H9 (cell line): ENCODE measurements around the gene LINS1. TPM values are rescaled to one million over a fixed set of nuclear protein-coding genes. Genes with fewer than 3 reads are reported as not detected.

Source experiments
- DNase-seq: peaks from one replicate; pipeline ENCODE4 v3.0.0-alpha.2; 2017
- H2AFZ ChIP-seq: one replicate; pipeline ENCODE4 v1.6.1; 2013; ENCODE audit warnings: mild to moderate bottlenecking, low read length, control low read depth, moderate library complexity
- H2AK5ac ChIP-seq: 2 replicates; pipeline ENCODE4 v1.6.1; 2013; ENCODE audit warnings: low read length, control low read depth, mixed read lengths; ENCODE audit not compliant: insufficient read length
- H2BK120ac ChIP-seq: one replicate; pipeline ENCODE4 v1.6.1; 2013; ENCODE audit warnings: low read depth, mild to moderate bottlenecking, low read length, control low read depth, inconsistent platforms; ENCODE audit not compliant: poor library complexity, severe bottlenecking
- H2BK12ac ChIP-seq: 2 replicates; pipeline ENCODE4 v1.6.1; 2013; ENCODE audit warnings: low read length, control low read depth, mixed read lengths, low read depth; ENCODE audit not compliant: insufficient read length
- H2BK15ac ChIP-seq: 2 replicates; pipeline ENCODE4 v1.6.1; 2013; ENCODE audit warnings: low read depth, low read length, control low read depth
- H2BK20ac ChIP-seq: one replicate; pipeline ENCODE4 v1.6.1; 2013; ENCODE audit warnings: low read depth, mild to moderate bottlenecking, low read length, control low read depth, inconsistent platforms; ENCODE audit not compliant: poor library complexity, severe bottlenecking
- H2BK5ac ChIP-seq: 2 replicates; pipeline ENCODE4 v1.6.1; 2013; ENCODE audit warnings: low read length, control low read depth, mixed read lengths; ENCODE audit not compliant: insufficient read length
- H3K14ac ChIP-seq: 2 replicates; pipeline ENCODE4 v1.6.1; 2013; ENCODE audit warnings: low read length, control low read depth; ENCODE audit not compliant: insufficient read depth
- H3K18ac ChIP-seq: 2 replicates; pipeline ENCODE4 v1.6.1; 2013; ENCODE audit warnings: low read depth, mild to moderate bottlenecking, mixed read lengths, low read length, control low read depth; ENCODE audit not compliant: insufficient read length
- H3K23ac ChIP-seq: 2 replicates; pipeline ENCODE4 v1.6.1; 2013; ENCODE audit warnings: low read length, control low read depth, mixed read lengths, low read depth; ENCODE audit not compliant: insufficient read length
- H3K23me2 ChIP-seq: 2 replicates; pipeline ENCODE4 v1.6.1; 2013; ENCODE audit warnings: low read depth, mild to moderate bottlenecking, mixed read lengths, low read length, control low read depth; ENCODE audit not compliant: insufficient read length, poor library complexity, severe bottlenecking
- H3K27ac ChIP-seq: 2 replicates; pipeline ENCODE4 v1.5.1; 2013; ENCODE audit warnings: low read length, control low read depth, mixed read lengths, low read depth; ENCODE audit not compliant: insufficient read length
- H3K27me3 ChIP-seq: 2 replicates; pipeline ENCODE4 v1.6.1; 2013; ENCODE audit warnings: low read length, control low read depth, inconsistent platforms; ENCODE audit not compliant: insufficient read depth
- H3K4ac ChIP-seq: 2 replicates; pipeline ENCODE4 v1.6.1; 2013; ENCODE audit warnings: low read depth, mild to moderate bottlenecking, control low read depth, inconsistent platforms, low read length, moderate library complexity
- H3K4me1 ChIP-seq: 2 replicates; pipeline ENCODE4 v1.6.1; 2013; ENCODE audit warnings: low read length, control low read depth, inconsistent platforms; ENCODE audit not compliant: insufficient read depth
- H3K4me2 ChIP-seq: 2 replicates; pipeline ENCODE4 v1.6.1; 2013; ENCODE audit warnings: low read length, control low read depth, mixed read lengths; ENCODE audit not compliant: insufficient read length, insufficient read depth
- H3K56ac ChIP-seq: 2 replicates; pipeline ENCODE4 v1.6.1; 2013; ENCODE audit warnings: low read depth, mild to moderate bottlenecking, mixed read lengths, low read length, control low read depth; ENCODE audit not compliant: insufficient read length
- H3K79me1 ChIP-seq: 2 replicates; pipeline ENCODE4 v1.6.1; 2013; ENCODE audit warnings: low read depth, mild to moderate bottlenecking, moderate library complexity, low read length, control low read depth, inconsistent platforms; ENCODE audit not compliant: insufficient read depth, poor library complexity, severe bottlenecking
- H3K79me2 ChIP-seq: 2 replicates; pipeline ENCODE4 v1.6.1; 2013; ENCODE audit warnings: low read length, control low read depth, inconsistent platforms; ENCODE audit not compliant: insufficient read depth
- H3K9ac ChIP-seq: 2 replicates; pipeline ENCODE4 v1.6.1; 2013; ENCODE audit warnings: low read length, control low read depth, mixed read lengths; ENCODE audit not compliant: insufficient read length; ENCODE audit errors: extremely low read depth
- H3K9me3 ChIP-seq: one replicate; pipeline ENCODE4 v1.6.1; 2013; ENCODE audit warnings: low read depth, low read length, inconsistent platforms; ENCODE audit not compliant: control insufficient read depth
- H3T11ph ChIP-seq: one replicate; pipeline ENCODE4 v1.6.1; 2013; ENCODE audit warnings: mild to moderate bottlenecking, low read length, control low read depth, inconsistent platforms
- H4K20me1 ChIP-seq: one replicate; pipeline ENCODE4 v1.6.1; 2013; ENCODE audit not compliant: control insufficient read depth, insufficient read length, insufficient read depth
- H4K5ac ChIP-seq: 2 replicates; pipeline ENCODE4 v1.6.1; 2013; ENCODE audit warnings: low read depth, mild to moderate bottlenecking, mixed read lengths, low read length, control low read depth; ENCODE audit not compliant: insufficient read length
- H4K8ac ChIP-seq: replicated peaks from 2 replicates; pipeline ENCODE4 v1.6.1; 2013; ENCODE audit warnings: low read length, control low read depth, mixed read lengths, low read depth; ENCODE audit not compliant: insufficient read length
- H4K91ac ChIP-seq: 2 replicates; pipeline ENCODE4 v1.6.1; 2013; ENCODE audit warnings: low read depth, mild to moderate bottlenecking, moderate library complexity, mixed read lengths, low read length, control low read depth; ENCODE audit not compliant: insufficient read length
- H3K27ac Mint-ChIP-seq, 3 experiments: 2 replicates in 2 of 3; 3 replicates in 1 of 3; pipeline ENCODE4 v1.8.0; 2020 to 2021; ENCODE audit warnings: mixed read lengths in 3 of 3, mild to moderate bottlenecking in 1 of 3, moderate library complexity in 1 of 3
- H3K27me3 Mint-ChIP-seq: 2 replicates; pipeline ENCODE4 v1.8.0; 2021; ENCODE audit warnings: low read depth, mild to moderate bottlenecking, moderate library complexity, mixed read lengths
- H3K36me3 Mint-ChIP-seq, 3 experiments: 2 replicates in 2 of 3; 3 replicates in 1 of 3; pipeline ENCODE4 v1.8.0; 2020 to 2021; ENCODE audit warnings: low read depth in 3 of 3, mixed read lengths in 3 of 3; ENCODE audit not compliant: insufficient read depth in 1 of 3
- H3K4me1 Mint-ChIP-seq, 2 experiments: 2 replicates each; pipeline ENCODE4 v1.8.0; 2020; ENCODE audit warnings: mixed read lengths in 2 of 2
- H3K4me3 Mint-ChIP-seq, 2 experiments: 2 replicates in 1 of 2; 3 replicates in 1 of 2; pipeline ENCODE4 v1.8.0; 2020 to 2021; ENCODE audit warnings: mild to moderate bottlenecking in 2 of 2, mixed read lengths in 2 of 2, moderate library complexity in 1 of 2
- H3K9me3 Mint-ChIP-seq, 2 experiments: 2 replicates in 1 of 2; 3 replicates in 1 of 2; pipeline ENCODE4 v1.8.0; 2020; ENCODE audit warnings: mild to moderate bottlenecking in 2 of 2, mixed read lengths in 2 of 2, moderate library complexity in 1 of 2
- WGBS: extraction: QIAGEN DNeasy Blood & Tissue Kit; methylation state at CpG from one replicate; pipeline ENCODE4 v1.1.7; 2013; ENCODE audit warnings: missing lambda C conversion rate, low lambda C conversion rate, mixed read lengths; ENCODE audit not compliant: insufficient read length; ENCODE audit errors: extremely low coverage; 5-methylcytosine and 5-hydroxymethylcytosine counted together
- total RNA-seq: library from RNA; stranded (reverse); gene quantifications from 2 replicates; pipeline ENCODE4 v1.2.1, GENCODE V29; 2021
- TF ChIP-seq, protein P1 (sequence below): fragments of 200-600 bp; sonication (generic); conservative IDR thresholded peaks from 3 replicates; pipeline ENCODE4 v1.8.0; 2021; ENCODE audit warnings: antibody characterized with exemption, mild to moderate bottlenecking

LINS1 gene
- total RNA-seq, 1 experiment from 2014 or later: 8.8 TPM

DNA sequence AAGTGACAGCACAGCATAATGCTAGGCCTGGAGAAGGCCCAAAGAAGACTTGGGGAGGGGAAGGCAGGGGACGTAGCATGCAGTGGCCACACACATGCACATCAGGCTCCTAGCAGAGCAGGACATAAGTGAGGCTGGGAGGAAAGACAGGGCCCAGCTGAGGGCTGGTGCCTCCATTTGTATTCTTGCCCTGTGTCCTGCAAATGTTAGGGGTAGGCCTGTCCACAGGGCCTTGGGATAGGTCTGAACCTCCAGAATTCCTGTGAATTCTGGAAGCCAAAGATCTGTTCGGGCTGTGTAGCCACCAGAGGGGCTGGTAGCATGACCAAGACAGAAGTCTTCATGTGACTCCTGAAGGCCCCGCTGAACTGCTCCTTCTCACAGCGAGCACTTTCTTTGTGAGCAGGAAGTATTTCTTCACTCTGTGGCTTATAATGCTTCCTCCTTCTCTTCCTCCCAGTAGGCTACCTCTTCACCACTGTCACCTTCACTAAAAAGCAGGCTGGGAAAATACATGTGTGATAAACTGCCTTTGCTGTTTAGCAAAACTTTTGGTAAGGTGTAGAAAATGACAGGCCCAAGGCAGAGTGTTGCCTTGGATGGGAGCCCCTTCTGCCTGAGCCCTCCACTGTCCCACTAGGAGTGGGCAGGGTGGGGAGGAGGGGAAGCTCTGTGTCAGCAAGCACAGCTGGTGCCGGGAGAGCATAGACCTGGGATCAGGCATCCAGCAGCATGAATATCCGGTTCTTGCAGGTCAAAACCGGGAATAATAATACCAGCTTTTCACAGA, 81.7 kb downstream of the LINS1 start:
- Histone ChIP-seq H3T11ph (no peak overlapping the region), H2AFZ (no peak overlapping the region)
- no peak overlapping the region for H3K4me3 Mint-ChIP-seq

More for the DNA sequence above, 81.7 kb downstream of the LINS1 start:
- Histone ChIP-seq H3K27me3 (no peaks in the 10 kb centered on the region), H3K23ac (no peak overlapping the region), H4K91ac (no peak overlapping the region), H3K14ac (no peak overlapping the region), H3K4me2 (no peak overlapping the region), H3K4ac (no peak overlapping the region), H2AK5ac (no peak overlapping the region), H3K23me2 (no peaks in the 10 kb centered on the region), H3K79me1 (no peaks in the 10 kb centered on the region), H3K18ac (no peak overlapping the region), H3K27ac (no peak overlapping the region), H2BK5ac (no peak overlapping the region), H4K5ac (no peak overlapping the region), H2BK20ac (no peak overlapping the region), H3K79me2 (no peaks in the 10 kb centered on the region), H2BK15ac (no peak overlapping the region), H2BK12ac (no peak overlapping the region), H4K20me1 (no peaks in the 10 kb centered on the region), H3K9ac (no peak overlapping the region), H3K56ac (no peak overlapping the region), H3K9me3 (no peaks in the 10 kb centered on the region), H4K8ac (no peak overlapping the region), H2BK120ac (no peak overlapping the region), H3K4me1 (no peaks in the 10 kb centered on the region)
- no peak for DNase-seq
- WGBS: no CpG with 5 or more reads among the region's 7 CpGs
- H3K4me1 Mint-ChIP-seq: peaks cover 0 to 7% of the 10 kb centered on the region in 2 experiments; a peak in 2 of 4 replicates
- TF ChIP-seq, protein P1, sequence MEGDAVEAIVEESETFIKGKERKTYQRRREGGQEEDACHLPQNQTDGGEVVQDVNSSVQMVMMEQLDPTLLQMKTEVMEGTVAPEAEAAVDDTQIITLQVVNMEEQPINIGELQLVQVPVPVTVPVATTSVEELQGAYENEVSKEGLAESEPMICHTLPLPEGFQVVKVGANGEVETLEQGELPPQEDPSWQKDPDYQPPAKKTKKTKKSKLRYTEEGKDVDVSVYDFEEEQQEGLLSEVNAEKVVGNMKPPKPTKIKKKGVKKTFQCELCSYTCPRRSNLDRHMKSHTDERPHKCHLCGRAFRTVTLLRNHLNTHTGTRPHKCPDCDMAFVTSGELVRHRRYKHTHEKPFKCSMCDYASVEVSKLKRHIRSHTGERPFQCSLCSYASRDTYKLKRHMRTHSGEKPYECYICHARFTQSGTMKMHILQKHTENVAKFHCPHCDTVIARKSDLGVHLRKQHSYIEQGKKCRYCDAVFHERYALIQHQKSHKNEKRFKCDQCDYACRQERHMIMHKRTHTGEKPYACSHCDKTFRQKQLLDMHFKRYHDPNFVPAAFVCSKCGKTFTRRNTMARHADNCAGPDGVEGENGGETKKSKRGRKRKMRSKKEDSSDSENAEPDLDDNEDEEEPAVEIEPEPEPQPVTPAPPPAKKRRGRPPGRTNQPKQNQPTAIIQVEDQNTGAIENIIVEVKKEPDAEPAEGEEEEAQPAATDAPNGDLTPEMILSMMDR: no peak
- H3K27me3 Mint-ChIP-seq: no peaks in the 10 kb centered on the region
- no peak overlapping the region for H3K27ac Mint-ChIP-seq
- peaks cover 5 to 6% of the 10 kb centered on the region in 2 experiments; a peak in 3 of 5 replicates for H3K9me3 Mint-ChIP-seq
- no peaks in the 10 kb centered on the region for H3K36me3 Mint-ChIP-seq
